Activated naive CD4-positive, alpha-beta T cell (primary cell): ENCODE results near the gene RRAS2.
A peak's percentile ranks its signal among the peaks of the same experiment; 100 is the strongest.
"Not testable (repeated sequence)": the region's sequence is repeated elsewhere in the genome, so short reads cannot be mapped to it uniquely, and the experiment has no call there.

ENCODE experiments used
- DNase-seq, 4 experiments: peaks; one replicate each; lab custom pipeline; 2025; lab: John Stamatoyannopoulos, UW

The RRAS2 gene

DNA sequence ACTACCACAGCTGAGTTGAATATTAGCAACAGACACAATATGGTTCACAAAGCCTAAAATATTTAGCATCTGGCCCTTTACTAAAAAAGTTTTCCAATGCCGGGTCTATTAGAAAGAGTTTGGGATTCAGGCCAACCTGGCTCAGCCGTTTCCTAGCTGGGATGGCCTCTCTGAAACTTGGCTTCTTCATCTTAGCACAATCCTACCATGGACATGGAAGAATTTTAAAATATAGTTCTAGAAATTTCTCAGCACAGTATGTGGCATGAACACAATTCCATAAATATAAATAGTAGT is 103.8 kb downstream of the RRAS2 start:
- no peak for DNase-seq

DNA sequence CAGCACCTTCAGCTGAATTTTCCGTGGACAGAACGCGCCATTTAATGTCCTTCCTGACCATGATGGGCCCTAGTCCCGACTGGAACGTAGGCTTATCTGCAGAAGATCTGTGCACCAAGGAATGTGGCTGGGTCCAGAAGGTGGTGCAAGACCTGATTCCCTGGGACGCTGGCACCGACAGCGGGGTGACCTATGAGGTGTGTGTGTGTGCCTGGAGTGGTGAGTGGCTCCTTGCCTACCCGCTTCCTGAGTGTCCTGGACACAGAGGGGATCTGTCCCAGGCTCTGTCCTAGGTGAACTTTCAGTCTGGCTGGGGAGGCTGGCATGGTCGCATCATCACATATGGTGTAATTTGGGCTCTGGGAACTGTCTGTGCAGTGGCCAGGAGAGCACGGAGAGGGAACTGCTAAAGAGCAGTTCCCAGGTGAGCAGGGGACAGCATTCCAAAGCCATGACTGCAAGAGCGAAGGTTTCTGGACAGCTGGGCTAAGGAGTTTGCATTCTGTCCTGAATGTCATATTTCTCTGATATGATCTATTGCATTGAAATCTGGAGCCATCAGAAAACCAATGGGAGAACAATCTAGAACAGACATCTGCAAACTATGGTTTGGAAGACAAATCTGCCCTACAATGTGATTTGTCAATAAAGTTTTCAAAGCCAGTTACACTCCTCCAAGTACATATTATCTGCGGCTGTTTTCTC is 104.3 kb downstream of the RRAS2 start:
- no peak for DNase-seq

DNA sequence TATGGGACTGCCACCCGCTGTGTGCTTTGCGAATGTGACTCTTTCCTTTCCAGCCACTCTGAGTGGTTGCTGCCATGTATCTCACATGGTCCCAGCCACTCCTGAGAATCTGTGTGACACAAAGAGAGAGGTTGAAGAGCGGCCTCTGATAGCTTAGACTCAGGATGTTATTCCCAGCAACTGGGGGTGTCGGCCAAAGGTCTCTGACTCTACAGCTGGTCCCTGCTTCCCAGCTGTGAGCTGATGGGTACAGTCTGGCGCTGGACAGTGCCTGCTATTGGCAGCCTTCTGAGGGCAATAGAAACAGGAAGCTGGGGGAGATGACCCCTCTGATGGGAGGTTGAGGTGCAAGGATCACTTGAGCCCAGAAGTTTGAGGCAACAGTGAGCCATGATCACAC is 105.1 kb downstream of the RRAS2 start:
- no peak for DNase-seq

DNA sequence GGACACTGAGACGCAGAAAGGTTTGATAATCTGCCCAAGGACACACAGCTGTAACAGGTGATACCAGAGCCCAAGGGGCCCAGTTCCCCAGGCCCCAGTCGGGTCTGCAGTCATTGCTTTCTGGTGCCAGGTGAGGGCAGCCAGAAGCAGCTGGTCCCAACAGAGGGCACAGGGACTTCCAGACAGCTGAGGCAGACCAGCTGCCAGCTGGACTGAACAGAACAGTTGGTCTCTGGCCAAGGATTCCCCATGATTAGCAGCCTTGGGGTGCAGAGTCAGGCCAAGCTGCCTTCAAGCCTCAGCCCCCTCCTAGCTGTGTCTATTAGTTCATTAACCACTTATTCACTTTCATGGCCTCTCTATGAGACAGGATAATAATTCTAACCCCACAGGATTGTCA is 105.6 kb downstream of the RRAS2 start:
- no peak for DNase-seq

DNA sequence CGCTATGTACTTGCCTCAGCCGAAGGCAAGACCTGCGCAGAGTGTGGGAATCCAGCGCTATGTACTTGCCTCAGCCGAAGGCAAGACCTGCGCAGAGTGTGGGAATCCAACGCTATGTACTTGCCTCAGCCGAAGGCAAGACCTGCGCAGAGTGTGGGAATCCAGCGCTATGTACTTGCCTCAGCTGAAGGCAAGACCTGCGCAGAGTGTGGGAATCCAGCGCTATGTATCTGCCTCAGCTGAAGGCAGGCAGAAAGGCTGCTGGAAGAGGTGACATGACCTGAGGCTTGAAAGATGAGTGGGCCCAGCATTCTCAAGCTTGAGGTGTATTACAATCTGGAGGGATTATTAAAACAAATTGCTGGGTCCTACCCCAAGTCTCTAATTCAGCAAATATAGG is 106.5 kb downstream of the RRAS2 start:
- DNase-seq: not testable (repeated sequence)

DNA sequence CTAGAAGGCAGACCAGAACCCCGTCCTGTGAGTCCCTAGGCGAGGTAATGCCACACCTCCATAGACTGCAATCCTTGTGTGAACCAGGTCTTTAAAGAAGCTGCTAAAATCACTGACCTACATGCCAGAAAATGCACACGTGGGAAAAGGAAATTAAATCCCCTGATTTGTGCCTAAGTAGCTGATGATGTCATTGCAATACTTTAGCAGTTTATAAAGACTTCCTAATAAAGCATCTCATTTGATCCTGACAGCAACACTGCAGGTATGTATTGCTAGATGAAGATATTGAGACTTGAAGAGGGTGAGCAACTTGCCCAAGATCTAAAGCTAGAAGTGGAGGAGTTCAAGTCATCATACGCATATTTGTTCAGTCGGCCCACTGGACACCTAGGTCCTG is 107.2 kb downstream of the RRAS2 start:
- no peak for DNase-seq

DNA sequence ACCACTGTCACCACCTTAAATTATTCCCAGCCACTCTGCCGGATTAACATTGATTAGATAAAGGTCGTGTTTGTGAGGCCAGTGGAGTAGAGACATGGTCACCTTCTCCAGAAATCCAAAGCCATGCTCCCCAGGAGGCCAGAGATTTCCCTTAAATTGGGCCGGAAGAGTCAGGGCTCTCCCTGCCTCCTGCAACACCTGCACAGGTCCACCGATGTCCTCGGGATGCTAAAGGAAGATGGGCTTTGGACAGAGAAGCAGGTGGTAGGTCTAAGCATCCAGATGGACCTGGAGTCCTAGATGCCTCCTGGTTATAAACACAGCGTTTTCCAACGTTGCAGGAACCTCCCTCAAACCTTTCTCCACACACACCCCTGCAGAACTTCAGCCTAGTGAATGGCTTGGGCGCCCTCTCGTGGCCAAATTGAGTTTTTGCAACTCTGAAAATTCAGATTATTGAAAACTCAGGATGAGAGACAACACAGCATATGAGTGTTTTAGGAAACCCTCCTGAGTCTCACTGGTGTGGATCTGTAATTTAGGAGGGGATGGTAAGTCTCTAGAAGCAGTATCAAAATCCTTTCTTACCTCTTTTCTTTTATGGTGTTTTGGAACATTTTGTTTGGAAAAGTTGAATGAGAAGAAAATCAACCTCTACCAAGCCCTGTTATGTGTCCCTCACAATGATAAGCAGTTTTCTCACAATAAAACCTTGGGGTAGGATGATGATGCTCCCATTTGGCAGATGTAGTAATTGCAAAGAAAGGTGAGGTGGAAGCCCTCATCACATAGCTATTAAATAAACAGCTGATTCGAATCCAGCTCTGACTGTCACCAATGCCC is 109.6 kb downstream of the RRAS2 start:
- DNase-seq: peak; percentile 28 to 67 (median 46)

DNA sequence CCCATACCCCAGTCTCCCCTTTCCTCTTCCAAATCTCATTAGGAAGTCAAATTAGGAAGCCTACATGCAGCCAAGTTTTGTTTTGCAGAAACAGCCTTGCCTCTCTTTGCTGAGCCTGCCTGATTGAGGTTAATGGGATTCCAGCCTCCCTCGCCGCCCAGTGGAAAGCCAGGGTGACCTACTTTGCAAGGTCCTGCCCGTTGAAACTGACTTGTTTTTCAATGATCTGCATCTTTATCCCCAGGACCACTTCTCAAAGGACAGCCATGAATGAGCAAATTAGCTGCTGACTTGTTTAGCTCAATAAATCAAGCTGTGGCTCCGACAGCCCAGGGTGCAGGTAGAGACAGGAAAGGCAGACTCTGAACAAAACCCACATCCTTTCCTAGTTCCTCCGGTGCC is 110.4 kb downstream of the RRAS2 start:
- peak in 1 of 4 experiments; percentile 13 for DNase-seq

DNA sequence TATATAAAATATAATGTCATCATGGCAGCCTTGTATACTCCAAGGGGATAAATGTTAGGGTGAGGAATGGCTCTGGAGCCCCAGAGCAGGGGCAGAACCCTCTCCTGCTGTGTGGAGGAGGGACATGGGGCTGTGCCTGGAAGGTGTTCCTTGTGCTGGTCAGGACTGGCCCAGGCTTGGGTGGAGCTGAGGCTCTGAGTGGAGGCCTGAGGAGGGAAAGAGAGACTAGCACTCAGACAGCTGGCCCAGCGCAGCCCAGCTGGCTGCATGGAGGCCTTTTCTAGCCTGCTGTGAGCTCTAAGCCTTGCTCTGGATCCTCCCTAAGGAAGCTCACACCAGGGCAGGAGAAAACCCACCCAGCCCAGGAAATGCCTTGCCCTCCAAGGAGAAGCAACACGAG is 113.5 kb downstream of the RRAS2 start:
- DNase-seq: no peak

DNA sequence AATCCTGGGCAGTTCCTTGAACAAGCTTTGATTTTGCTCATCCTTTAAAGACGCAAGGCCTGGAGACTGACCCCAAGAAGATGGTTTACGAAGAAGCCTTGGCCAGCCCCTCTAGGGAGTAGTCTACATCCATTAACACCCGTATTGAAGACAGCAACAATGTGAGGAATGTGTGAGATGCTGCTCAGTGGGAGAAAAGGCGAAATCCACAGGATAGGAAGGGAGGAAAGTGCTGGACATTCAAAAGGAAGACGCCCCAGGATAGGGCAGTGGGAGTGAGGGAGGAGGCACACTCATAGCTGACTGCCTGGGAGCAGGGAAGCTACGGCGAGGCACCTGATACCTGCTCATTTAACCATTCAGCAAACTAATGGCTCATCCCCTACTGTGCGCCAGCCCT is 114.1 kb downstream of the RRAS2 start:
- no peak for DNase-seq

DNA sequence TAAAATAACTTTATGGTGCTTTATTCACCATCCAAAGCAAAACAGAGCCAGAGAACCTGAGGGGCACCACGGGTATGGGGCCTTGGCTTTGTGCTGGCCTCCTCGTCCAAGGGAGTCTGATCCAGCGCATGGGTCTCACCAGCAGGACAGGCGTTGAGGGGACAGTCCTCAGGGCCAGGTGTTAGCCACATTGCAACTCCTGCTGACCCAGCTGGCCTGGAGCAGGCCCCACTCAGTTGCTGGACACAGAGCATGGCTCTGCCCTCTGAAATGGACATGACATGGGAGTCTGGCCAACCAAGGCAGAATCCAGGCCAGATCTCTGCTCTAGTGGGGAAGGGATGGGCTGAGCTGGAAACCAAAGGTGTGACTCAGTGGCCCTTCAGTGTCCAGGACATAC is 116.2 kb downstream of the RRAS2 start:
- DNase-seq: no peak

DNA sequence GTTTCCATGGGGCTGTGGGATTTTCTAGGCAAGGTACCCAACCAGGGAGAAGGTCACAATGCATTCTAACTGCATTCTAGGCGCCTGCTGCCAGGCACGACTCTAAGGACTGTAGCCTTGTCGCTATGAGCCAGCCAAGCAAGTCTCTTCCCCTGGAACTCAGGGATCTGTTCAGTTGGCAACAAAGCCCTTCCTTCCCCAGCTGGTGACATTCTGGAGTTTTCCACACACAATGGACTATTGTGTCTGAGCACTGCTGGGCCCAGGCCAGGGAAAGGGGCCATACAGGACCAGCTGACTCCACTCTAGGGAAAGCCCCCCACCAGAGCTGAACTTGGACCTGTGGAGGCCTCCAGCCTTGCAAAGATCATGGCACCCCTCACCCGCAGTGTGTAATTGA is 116.8 kb downstream of the RRAS2 start:
- DNase-seq: no peak

DNA sequence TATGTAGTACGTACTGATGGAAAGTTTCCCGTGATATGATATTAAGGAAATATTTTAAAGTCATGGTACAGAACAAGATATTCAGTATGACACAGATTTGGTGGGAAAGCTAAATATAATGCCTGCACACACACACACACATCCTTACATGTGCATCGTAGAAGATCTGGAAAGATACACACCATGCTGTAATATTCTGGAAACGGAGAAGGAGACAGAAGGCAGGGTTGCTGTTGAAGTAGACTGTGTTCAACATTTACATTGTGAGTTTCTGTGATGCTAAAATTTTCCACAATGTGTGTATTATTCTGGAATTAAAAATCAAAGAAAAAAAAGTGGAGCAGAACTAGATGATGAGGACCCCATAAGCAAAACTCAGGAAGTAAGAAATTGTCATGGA is 118.0 kb downstream of the RRAS2 start:
- no peak for DNase-seq

DNA sequence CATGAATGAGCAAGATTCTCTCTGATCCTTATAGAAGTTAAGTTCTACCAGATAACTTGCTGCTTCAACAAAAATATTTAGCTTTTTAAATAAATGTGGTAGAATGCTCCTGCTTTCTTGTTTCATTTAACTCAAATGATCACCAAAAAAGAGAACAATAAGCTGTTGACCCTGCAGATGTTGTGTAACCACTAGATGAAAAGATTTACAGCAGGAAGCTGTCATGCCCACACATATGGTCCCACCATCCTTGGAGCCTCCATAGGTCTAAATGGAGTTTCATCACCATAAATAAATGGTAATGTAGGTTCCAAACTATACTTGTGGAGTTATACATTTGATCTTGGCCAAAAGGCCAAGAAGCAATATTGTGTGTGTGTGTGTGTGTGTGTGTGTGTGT is 118.8 kb downstream of the RRAS2 start:
- no peak for DNase-seq

DNA sequence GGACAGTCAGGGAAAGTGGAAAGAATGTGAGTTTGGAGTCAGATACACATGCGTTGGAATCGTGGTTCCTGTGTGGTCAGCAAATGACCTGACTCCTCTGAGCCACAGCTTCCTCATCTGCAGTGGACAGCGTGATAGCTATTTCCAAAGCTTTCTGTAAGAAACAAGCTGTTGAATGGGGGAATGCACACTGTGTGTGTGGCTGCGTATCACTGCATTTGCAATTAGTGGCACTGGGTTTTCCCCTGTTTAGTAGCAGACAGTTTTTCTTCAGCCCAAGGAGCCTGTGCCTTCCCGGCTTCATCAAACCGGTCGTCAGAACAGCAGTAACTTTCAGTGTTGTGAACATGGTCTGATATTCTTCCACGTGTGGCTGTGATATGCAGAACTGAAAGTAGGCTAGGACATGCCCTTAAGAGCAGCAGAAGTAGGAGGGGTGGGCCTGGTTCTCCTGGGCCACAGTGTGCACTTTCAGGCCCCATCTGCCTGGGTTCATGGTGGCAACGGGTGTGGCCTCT is 121.5 kb downstream of the RRAS2 start:
- DNase-seq: no peak

DNA sequence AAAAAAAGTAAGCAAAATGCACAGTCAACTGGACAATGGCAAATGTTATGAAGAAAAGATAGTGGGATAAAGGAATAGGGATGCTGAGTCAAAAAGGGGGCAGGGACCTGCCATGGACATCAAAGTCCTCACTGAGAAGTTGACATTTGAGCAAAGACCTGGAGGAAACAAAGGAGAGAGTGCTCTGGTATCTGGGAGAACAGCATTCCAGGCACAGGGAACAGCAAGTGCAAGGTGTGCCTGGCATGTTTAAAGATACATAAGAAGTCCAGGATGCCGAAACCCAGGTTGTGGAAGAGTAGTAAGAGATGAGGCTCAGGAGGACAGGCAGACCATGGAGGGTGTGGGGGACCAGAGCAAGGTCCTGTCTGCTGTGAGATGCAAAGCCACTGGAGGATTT is 123.3 kb downstream of the RRAS2 start:
- DNase-seq: no peak

DNA sequence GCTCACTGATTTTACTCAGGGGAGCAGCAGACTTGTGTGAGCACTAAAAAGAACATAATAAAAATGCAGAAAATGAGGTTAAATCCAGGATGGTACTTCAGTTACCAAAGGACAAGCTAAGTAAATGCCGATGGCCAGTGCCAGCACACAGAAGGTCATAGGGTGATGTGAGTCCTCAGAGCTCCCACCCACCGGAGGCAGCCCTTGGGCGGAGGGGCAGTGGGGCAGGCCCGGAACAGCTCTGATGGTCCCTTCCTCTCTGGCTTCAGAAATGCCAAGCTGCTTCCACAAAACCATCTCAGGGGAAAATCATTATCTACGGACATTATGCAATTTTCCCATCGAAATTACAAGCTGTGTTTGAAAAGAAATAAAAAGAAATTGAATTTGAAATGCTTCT is 124.5 kb downstream of the RRAS2 start:
- no peak for DNase-seq

DNA sequence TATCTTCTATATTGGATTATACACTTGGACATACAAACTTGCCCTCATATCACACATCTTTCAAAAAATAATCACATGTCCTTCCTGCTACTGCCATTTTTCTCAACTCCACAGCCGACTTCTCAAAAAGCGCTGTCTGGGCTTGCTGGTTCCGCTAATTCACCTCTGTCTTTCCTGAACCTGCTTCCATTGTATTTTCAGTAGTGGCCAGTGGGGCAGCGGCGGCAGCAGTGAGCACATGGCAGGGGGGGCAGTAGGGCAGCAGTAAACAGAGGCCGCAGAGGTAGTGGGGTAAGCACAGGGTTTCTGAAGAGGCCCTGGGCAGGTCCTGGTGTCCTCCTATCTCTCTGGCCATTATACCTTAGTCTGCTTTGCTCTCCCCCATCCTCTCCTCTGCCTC is 126.3 kb downstream of the RRAS2 start:
- no peak for DNase-seq

DNA sequence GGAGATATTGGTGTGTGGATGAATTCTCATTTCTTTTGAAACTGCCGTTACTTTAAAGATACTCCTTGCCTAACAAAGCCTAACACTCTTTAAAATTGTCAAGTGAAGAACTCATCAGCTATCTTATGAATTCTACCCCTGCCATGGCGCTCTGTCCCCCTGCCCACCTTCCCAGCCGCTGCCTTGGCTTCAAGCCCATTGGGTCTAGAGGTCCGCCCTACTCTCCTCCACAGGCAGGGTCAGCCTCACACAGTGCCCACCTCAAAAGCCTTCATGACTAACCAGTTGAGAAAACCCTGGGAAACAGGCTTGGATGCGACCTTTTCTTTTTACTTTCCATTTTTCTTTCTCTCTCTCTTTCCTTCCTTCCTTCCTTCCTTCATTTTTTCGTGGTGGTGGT is 128.6 kb downstream of the RRAS2 start:
- DNase-seq: no peak

DNA sequence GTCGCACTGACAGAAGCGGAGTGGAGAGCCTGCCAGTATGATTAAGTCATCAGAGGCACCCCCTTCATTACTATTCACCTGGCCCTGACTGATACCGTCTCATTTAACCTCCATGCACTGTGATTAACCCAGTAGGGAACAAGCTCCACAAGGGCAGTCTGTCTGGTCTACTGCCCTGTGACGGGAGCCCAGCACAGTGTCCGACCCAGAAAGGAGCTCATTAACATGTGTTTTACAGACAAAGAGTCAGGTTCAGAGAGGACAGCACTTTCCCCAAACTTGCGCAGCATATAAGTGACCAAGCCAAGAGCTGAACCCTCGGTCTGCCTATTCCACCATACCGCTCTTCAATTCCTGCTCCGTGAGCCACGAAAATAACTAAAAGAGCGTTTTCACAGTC is 129.5 kb downstream of the RRAS2 start:
- no peak for DNase-seq

DNA sequence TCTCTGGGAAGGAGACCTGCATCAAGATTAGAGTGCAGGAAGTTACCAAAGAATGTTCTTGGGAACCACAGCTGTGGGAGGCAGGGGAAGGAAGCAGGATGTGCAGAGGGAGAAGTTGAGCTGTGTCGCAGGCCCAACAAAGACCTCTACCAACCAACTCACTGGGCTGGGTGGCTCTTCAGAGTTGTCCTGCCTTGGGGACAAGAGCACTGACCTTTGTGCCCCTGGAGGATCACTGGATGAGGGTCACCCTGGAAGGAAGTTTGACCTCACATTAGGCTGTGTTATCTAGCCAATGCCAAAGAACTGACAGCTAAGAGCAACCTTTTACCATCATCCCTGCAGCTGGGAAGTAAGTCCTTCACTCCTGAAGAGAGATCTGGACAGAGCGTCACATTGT is 130.6 kb downstream of the RRAS2 start:
- no peak for DNase-seq
